GM19025 (cell line): ENCODE data around the gene MTCL1.

ENCODE experiments used
- ATAC-seq: cut with Tn5 transposase; IDR thresholded peaks from one replicate; pipeline ENCODE4 v1.9.1; 2021; ENCODE audit warnings: mild to moderate bottlenecking, low read depth, moderate library complexity; ENCODE audit not compliant: unreplicated experiment

Gene MTCL1

GRCh38 chr18:8825729-8826375, 120.5 kb downstream of the MTCL1 start:
- no peak for ATAC-seq

- ATAC-seq, result no peak
Observed at GRCh38 chr18:8826514-8826913, 121.2 kb downstream of the MTCL1 start.

- no peak for ATAC-seq
Observed at GRCh38 chr18:8826971-8827370, 121.6 kb downstream of the MTCL1 start.

DNA sequence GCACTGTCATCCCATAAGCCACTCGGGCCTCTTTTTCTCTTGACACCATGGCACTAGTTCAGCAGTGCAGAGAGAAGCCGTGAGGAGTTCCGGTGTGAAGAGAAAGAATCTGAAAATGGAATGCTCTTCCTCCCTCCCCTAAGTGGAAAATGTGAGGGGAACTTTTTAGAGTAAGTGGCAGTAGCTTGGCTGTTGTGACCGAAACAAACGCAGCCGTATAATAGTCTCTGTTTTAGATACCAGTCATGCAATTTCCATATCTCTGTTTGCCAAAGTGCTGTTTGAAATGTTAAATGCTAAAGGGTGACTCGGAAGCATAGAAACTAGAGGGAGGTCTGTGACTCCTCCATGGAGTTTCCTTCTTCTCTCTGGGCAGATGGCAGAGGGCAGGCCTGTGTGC, 122.9 kb downstream of the MTCL1 start:
- no peak for ATAC-seq

DNA sequence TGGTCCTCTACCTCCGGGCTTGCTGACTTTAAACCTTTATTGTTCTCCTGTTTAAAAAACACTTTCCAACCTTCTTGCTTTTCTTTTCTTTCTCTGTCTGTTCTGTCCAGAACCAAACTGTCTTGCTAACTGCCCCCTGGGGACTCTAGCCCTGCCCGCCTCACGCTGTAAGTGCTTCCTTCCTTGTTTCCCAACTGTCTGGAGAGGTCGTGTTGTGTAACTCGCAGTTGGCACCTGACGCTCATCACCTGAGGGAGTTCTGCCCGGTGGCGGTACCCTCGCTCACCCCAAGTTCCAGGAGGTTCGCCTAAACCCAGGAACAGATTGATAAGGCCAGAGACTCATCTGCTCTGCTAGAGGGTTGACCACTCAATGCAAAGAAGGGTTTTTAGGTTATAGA, 123.4 kb downstream of the MTCL1 start:
- ATAC-seq, result no peak

GRCh38 chr18:8830067-8831060, 125.0 kb downstream of the MTCL1 start:
- ATAC-seq, result no peak

- ATAC-seq, result no peak
Observed at GRCh38 chr18:8831112-8831511, 125.8 kb downstream of the MTCL1 start.

DNA sequence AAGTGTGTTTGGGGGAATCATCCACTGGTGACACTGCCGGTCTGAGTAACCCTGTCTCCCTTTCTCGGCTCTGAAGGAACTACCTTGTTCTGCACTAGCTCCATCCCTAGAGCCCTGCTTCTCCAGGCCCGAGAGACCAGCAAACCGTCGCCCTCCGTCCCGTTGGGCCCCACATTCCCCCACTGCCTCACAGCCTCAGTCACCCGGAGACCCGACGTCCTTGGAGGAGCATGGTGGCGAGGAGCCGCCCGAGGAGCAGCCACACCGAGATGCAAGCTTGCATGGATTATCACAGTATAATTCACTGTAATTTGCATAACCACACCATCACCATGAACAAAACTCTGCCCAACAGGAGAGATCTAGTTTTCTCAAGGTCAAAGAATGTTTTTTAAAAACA, 126.2 kb downstream of the MTCL1 start:
- no peak for ATAC-seq

- ATAC-seq, result no peak
Observed at GRCh38 chr18:8833480-8833879, 128.1 kb downstream of the MTCL1 start.

DNA sequence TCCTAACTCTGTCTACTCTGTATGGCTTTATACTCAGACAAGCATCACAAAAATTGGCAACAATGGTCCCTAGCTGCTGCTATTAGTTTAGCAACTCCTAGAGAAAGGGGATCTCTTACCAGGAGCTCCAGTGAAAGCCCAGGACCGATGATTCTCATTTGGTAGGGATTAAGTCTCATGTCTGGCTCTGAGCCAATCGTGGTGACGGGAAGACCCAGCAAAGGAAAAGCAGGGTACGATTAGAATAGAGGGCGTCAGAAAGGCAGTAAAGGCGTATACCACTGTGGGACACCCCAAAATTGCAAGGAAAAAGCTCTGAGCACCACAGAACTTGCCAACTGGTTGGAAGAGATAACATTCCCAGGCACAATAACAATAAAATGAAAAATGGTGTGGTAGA, 129.5 kb downstream of the MTCL1 start:
- no peak for ATAC-seq

- ATAC-seq, result no peak
Observed at GRCh38 chr18:8835521-8835953, 130.2 kb downstream of the MTCL1 start.

DNA sequence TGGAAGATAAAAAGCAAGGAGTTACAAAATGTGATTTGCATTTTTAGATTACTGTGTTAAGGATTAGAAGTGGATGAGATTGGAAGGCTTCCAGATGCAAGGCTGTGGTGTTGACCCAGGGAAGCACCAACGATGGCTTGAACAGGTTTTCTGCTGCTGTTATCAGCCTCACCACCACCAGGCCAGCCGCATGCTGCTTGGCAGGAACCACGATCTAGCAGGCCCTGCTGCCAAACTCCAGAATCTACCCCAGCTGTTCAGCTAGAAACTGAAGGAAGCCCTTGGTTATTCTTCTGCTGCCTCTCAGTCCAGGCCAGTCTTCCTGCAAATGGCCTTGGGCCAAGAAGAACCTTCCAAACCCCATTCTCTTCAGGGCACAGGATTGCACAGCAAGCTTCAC, 133.9 kb downstream of the MTCL1 start:
- no peak for ATAC-seq

- no peak for ATAC-seq
Observed at GRCh38 chr18:8841781-8842485, 136.6 kb downstream of the MTCL1 start.

- no peak for ATAC-seq
Observed at GRCh38 chr18:8842506-8842905, 137.2 kb downstream of the MTCL1 start.

GRCh38 chr18:8843005-8843404, 137.6 kb downstream of the MTCL1 start:
- no peak for ATAC-seq

DNA sequence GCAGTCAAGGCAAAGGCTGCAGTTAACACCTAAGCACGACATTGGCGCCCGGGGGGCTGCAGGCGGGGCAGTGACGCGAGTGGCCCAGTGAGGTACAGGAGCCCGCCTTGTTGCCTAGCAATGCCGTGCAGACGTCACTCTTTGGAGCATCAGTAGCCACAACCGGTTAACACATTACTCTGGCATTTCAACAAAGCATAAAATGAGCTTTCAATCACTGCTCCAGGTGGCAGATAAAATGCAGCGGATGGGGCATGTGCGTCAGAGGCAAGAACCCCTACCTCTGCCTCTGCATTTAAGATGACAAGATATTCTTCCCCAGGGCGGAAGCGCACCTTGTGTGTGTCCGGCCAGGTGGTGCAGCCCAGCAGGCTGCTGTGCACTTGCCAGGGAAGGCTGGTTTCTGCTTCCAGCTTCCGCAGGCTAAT, 139.4 kb downstream of the MTCL1 start:
- ATAC-seq, result no peak

DNA sequence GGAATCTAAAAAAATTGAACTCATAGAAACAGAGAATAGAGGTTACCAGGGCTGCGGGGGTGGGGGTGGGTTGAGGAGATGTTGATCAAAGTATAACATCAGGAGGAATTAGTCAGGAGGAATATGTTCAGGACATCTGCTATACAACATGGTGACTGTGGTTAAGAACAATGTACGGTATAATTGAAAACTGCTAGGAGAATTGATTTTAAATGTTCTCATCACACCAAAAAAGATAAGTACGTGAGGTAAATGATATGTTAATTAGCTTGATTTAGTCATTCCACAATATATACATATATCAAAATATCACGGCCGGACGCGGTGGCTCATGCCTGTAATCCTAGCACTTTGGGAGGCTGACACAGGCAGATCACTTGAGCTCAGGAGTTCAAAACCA, 140.2 kb downstream of the MTCL1 start:
- ATAC-seq, result no peak

- ATAC-seq, result no peak
Observed at GRCh38 chr18:8847066-8847755, 141.9 kb downstream of the MTCL1 start.

DNA sequence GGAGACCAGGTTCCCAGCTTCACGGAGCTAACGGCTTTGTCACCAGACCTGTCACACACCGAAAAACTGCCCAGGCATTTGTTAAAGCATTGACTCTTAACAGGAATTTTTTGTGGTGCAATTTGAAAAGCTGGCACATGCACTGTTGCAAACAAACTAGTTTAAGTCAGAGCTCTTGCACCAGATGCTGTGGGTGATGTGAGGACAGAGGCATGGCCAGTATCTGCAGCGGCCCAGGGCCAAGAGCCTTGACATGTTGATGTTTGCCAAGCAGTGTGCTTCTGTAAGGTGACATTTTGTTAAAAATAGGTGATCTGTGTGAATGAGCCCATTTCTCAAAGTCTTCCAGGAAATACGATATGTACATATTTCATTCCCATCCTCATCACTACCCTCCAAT, 142.5 kb downstream of the MTCL1 start:
- ATAC-seq, result no peak

- ATAC-seq, result no peak
Observed at GRCh38 chr18:8848541-8848940, 143.2 kb downstream of the MTCL1 start.

- no peak for ATAC-seq
Observed at GRCh38 chr18:8849696-8850095, 144.3 kb downstream of the MTCL1 start.
